ENCODE data around the gene VSTM2L.
"Not testable (repeated sequence)": the region's sequence is repeated elsewhere in the genome, so short reads cannot be mapped to it uniquely, and the experiment has no call there.

Gene VSTM2L

DNA sequence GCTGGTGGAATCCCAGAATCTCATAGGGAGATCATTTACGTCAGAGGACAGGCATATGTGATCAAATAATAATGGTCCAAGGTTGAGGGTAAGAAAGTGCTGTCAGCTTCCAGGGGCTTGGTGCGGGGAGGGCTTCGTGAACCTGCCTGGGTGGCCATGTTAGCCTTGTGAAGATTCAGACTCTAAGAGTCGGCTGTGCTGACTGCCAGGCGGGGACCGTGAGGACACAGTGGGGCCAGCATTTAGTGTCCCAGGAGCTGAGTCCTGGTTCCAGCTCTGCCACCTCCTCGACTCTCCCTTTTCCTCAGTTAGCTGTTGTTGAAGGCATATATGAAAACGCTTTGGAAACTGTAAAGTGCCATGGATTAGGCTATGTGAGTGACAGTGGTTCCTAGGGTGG is 33.5 kb downstream of the VSTM2L start:
- DNase-seq (ENCODE audit: low read depth in 2 of 2) = no peak

DNA sequence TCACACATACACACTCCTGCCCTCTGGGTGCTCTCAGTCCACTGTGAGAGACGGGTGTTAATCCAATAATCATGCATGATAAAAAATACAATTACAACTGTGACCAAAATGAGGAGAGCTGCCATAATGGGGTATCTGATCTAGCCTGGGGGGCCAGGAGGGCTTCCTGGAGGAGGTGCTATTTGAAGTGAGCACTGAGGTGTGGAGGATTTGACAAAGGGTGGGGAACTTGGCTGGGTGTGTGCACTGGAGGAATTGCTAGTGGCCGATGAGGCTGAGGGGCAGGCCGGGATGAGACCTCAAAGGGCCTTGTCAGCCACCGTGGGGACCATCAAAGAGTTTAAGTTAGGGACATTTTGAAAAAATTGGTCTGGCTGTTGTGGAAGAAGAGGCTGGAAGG is 34.8 kb downstream of the VSTM2L start:
- no peak for DNase-seq (ENCODE audit: low read depth in 2 of 2)

DNA sequence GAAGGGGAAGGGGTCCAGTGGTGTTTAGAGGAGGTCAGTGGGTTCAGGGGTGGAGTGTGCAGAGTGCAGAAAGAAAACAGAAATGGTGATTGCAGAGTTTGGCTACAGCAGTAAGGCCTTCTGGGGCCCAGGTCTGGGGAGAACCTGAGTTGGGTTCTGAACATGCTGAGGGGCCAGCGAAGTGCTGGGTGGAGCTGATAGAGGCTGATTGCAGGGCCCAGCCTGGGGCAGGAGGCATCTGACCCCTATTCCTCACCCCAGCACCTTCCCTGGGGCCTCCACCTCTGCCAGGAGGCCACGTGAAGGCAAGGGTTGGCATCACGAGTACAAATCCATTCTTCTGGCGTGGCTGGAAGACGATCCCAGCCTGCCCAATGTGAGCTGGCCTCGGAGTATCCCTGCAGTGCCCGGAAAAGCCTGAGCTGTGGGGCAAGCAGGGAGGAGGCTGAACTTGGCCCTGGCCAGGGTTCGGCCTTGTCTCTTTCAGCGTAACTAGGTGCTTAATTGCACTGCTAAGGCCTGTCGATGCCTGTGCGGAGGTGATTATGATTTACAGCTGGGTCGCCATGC is 35.3 kb downstream of the VSTM2L start:
- no peak for DNase-seq (ENCODE audit: low read depth in 2 of 2)

DNA sequence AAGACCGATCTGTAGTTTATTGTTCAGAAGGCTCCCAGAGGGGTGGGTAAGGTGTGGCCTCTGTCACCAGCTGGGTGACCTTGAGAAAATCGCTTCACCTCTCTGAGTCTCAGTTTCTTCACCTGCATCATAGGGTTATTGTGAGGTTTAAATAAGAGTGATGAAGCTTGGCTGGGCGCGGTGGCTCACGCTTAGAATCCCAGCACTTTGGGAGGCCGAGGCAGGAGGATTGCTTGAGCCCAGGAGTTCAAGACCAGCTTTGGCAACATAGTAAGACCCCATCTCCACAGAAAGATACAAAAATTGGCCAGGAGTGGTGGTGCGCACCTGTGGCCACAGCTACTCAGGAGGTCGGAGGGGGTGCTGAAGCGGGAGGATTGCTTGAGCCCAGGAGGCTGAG is 36.0 kb downstream of the VSTM2L start:
- DNase-seq (ENCODE audit: low read depth in 2 of 2) = no peak

DNA sequence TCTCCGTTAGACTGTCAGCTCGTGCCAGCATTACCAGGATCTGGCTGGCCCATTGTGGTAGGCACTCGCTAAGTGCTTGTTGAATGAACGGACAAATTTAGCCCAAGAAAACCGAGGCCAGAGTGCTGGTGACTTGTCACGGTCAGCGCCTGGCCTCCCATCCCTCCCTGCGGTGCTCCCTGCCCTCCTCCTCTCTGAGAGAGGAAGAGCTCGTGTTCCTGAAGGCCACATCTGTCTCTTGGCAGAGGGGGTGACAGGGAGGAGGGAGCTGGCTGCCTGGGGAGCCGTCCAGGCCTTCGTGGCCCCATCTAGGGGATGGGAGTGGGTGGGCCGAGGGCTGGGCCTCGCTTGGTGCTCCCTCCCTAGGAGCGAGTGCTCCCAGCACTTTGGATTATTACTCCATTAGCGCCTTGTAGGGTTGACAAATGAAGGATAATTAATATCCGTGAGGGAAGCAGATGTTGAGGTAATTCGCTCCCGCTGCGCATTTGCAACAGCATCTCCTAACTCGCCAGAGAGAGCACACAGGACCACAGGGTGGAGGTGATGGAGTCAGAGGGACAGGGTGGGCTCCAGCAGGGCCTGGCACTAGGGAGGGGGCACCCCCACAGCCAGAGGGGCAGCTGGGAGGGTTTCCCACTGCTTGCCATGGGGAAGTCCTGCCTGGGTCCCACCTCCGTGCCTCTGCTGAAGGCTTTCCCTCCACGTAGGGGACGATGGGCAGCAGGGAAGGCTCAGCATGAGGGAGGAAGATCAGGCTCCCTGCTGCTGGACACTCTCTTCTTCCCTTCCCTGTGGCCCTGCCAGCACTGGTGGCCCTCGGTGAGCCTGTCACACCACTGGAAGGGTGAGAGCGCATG is 37.0 kb downstream of the VSTM2L start:
- DNase-seq (ENCODE audit: low read depth in 2 of 2) = no peak

DNA sequence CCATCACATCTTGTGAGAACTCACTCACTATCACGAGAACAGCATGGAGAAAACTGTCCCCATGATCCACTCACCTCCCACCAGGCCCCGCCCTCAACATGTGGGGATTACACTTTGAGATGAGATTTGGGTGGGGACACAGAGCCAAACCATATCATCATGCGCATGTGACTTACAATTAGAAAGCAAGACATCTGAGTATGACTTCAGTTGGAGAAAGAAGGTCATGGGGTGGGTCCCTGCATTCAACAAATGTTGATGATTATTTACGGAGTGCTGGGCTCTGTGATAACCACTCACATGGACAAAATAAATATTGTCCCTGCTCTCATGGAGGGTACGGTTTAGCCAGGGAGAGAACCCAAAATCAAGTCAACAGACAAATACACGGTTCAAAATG is 37.9 kb downstream of the VSTM2L start:
- no peak for DNase-seq (ENCODE audit: low read depth in 2 of 2)

DNA sequence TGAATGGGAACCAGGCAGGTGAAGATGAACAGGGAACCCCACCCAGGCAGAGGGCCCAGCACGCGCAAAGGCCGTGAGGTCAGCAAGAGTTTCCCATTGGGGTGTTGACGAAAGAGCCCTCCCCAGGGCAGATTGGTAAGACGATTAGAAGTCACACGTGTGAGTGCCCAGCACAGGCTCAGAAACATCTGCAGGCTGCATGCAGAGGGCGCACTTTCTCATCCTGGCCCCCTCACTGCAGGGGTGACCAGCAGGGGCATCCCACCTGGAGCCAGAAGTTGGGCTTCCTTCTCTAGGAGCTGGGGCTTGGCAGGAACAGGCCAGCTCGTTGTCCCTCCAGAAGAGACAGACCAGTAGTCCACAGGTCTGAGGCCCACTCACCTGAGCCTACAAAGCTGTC is 38.4 kb downstream of the VSTM2L start:
- DNase-seq (ENCODE audit: low read depth in 2 of 2) = no peak

DNA sequence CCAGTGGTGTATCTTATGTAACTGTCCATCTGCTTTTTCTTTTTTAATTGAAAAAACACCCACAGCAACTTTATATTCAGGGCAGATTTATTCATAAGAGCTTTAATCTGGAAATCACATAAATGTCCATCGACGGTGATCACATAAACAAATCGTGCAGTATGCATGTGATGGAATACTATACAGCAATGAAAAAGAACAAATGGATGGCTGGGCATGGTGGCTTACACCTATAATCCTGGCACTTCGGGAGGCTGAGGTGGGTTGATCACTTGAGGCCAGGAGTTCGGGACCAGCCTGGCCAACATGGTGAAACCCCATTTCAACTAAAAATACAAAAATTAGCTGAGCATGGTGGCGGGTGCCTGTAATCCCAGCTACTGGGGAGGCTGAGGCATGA is 39.1 kb downstream of the VSTM2L start:
- DNase-seq (ENCODE audit: low read depth in 2 of 2) = no peak

DNA sequence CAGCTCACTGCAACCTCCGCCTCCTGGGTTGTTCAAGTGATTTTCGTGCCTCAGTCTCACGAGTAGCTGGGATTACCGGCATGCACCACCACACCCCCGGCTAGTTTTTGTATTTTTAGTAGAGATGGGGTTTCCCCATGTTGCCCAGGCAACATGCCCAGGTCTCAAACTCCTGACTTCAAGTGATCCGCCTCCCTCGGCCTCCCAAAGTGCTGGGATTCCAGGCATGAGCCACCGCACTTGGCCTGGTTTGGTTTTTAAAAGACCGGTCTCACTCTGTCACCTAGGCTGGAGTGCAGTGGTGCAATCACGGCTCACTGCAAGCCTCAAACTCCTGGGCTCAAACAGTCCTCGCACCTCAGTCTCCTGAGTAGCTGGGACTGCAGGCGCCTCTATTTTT is 40.1 kb downstream of the VSTM2L start:
- DNase-seq (ENCODE audit: low read depth in 2 of 2) = no peak

DNA sequence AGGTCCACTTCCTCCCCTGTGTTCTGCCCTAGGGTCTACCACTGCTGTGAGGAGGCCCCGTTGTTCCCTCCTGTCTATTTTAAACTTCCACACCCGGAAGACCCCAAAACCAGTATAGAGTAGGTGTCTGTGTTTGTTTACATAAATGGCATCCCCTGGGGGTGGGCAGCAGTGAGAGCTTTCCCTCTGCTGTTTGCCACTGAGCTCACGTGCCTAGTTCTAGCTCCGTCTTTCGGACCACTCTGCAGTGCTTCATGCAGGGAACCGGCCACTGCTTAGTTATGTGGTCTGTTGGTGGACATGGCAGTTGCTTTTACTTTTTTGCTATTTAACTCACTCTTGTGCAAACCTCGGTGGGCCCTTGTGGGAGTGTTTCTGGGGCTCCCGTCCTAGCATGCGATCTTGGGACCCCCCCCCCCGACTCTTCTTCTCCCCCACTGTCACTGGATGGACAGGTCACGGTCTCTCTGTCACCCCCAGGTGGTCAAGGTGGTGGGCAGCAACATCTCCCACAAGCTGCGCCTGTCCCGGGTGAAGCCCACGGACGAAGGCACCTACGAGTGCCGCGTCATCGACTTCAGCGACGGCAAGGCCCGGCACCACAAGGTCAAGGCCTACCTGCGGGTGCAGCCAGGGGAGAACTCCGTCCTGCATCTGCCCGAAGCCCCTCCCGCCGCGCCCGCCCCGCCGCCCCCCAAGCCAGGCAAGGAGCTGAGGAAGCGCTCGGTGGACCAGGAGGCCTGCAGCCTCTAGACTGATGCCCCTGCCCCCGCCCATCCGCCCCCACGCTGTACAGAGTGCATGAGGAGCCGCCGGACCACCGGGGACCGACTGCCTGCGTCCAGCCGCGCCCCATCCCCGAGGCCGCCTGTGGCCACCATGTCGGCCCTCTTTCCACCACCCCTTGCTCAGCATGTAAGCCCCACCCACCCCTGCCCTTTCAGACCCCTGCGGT is 40.9 kb downstream of the VSTM2L start:
- DNase-seq (ENCODE audit: low read depth in 2 of 2) = no peak

DNA sequence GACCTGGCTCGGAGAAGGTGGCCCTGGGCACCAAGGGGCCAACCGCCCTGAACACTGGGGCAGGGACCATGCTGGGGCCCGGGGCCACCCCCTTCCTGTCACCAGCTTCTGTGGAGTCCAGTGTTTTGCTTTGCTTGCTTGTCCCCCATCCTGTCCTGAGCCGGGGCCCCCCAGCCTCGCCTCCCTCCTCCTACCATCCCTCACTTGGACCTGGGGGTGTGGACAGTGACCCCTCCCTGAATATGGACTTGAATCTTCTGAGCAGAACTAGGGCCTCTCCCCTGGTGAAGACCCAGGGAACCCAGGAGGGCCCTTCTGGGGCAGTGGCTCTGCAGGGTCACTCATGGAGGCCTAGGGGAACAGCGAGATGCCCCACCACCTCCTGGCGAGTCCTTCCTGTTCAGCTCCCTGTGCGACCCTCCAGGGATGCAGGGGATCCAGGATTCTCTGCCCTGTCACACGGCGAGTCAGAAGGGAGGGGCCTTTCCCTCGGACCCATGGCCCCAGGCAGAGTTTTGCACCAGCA is 41.6 kb downstream of the VSTM2L start:
- no peak for DNase-seq (ENCODE audit: low read depth in 2 of 2)

DNA sequence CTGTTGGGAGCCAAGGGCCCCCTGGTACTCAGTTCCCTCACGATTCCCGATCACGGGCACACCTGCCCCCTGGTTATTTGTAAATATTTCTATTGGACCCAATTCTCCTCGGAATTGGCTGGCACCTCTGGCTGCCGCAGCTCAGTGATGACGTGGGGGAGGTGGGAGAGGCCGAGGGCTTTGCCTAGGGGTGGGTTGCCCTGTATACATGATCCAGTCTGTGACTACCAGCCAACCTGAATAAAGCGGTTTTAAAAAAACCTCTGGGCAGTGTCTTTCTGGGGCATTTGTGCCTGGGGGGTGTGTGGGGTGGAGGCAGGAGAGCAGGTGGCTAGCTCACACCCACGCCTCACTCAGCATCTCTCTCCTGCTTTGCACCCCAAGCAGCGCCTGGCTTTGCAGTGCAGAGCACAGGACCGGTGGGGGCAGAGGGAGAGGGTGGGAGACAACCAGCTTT is 42.2 kb downstream of the VSTM2L start:
- no peak for DNase-seq (ENCODE audit: low read depth in 2 of 2)

DNA sequence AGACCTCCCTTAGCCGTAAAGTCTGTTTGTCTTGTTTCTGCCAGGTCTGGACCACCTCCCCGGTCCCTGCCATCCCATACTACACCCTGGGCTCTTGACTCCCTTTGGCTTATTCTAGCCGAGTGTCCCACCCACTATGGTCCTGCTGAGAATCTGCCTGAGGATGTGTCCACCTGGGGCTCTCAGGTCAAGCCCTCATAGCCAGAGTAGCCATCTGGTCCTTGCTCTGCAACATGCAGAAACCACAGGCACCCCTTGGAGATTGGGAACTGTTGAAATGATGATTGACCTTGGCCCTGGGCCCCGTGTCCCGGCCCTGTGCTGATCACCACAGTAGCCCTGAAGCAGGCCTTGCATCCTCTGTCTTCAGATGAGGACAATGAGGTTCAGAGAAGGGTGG is 44.0 kb downstream of the VSTM2L start:
- no peak for DNase-seq (ENCODE audit: low read depth in 2 of 2)

DNA sequence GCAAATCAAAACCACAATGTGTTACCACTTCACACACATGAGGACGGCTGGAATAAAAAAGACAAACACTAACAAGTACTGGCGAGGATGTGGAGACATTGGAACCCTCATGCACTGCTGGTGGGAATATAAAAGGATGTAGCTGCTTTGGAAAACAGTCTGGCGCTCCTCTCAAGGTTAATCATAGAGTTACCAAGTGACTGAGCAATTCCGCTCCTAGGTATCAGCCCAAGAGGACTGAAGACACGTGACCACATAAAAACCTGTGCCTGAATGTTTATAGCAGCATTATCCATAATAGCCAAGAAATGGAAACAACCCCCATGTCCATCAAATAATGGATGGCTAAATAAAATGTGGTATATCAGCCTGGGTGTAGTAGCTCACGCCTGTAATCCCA is 45.0 kb downstream of the VSTM2L start:
- DNase-seq (ENCODE audit: low read depth in 2 of 2) = no peak

DNA sequence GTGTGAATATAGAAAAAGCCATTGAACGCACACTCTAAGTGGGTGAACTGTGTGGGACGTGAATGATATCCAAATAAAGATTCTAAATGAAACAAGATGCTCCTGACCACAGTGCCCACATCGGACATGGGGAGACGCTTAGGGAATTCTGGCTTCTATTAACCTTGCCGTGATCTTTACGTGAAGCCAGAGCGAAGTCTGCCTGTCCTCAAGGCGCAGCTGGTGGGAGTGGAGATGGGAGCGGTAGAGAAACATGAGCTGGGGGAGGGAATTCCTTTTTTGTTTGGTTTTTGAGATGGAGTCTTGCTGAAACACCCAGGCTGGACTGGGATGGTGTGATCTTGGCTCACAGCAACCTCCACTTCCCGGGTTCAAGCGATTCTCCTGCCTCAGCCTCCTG is 46.0 kb downstream of the VSTM2L start:
- no peak for DNase-seq (ENCODE audit: low read depth in 2 of 2)

DNA sequence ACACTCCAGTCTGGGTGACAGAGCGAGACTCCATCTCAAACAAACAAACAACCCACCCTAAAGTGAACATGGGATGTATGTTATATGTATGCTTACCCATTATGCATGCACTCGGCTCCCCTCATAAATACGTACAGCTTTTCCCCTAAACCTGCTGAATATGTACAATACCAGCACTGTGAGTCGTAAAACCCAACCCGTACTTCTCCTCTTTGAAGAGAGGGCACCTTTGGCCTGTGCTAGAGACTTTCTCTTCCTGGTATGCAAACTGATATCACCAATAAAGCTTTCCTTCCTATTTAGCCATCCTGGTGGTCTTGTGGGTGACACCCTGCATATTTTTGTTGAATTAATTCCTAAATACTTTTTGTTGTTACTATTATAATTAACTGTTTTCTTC is 51.3 kb downstream of the VSTM2L start:
- DNase-seq (ENCODE audit: low read depth in 2 of 2) = no peak

DNA sequence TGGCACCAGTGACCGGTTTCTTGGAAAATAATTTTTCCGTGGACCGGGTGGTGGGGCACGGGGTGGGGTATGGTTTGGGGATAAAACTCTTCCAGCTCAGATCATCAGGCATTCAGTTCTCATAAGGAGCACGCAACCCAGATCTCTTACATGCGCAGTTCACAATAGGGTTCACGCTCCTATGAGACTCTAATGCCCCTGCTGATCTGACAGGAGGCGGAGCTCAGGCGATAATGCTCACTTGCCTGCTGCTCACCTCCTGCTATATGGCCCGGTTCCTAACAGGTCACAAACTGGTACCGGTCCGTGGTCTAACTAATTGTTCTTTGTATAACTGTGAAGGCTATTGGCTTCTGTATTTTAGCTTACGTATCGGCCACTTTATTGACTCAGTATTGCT is 51.7 kb downstream of the VSTM2L start:
- no peak for DNase-seq (ENCODE audit: low read depth in 2 of 2)

DNA sequence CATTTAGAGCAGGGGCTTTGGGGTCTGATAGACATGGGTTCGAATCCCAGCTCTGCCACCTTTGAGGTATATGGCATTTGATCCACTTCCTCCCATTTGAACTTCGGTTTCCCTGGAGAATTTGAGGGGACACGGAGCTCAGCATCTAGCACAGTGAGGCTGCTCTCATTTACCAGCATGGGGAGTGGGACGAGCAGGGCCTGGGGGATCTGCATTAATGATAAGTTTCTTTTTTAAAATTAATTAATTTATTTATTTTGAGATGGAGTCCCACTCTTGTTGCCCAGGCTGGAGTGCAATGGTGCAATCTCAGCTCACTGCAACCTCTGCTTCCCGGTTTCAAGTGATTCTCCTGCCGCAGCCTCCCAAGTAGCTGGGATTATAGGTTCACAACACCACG is 52.6 kb downstream of the VSTM2L start:
- no peak for DNase-seq (ENCODE audit: low read depth in 2 of 2)

DNA sequence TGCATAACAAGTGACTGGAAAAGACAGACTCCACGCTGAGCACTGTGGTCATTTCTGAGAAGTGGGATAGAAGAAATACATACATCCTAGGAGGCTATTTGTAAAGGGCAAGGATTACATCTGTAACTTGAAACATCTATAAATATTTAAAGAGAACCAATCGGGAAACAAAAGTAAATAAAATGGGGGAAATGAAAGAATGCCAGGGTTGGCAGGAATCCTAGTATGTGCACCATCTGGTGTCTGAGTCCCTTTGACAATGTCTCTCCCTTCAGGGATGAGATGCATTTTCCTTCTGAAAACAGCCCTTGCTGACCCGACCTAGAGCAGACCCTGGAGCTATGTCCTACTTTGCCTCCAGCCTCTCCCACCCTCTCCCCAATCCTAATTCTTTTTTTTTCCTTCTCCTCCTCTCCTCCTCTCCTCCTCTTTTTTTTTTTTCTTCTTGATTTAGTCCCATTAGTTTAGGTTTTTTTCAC is 53.2 kb downstream of the VSTM2L start:
- DNase-seq (ENCODE audit: low read depth in 2 of 2) = no peak

DNA sequence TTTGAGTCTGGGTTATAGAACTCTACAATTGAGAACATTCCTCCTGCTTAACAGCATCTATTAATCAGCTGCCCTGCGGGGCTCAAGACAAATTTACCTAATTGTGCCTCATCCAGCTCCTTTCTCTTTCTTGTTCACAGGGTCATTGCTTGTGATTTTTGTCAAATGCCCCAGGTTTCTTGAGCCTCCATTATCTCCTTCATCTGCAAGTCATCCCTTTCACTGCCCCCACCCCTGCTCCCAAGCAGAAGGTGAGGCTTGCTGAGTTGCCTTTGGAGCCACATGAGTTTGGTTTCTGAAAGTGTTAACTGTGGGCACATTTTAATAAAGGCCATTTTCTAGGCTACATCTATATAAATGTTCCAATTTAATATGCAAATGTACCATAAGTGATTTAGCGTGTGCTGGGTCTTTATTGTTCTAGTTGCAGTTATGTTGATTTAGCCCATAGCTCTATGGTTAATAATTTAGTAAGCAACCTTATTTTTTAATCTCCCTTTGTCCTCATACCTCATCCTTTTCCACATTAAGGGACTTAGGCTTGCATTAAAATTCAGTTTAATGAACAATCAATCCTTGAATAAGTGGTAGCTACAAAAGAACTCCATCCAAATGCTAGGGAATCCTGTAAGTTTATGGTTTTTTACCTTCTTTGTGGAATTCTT is 56.1 kb downstream of the VSTM2L start:
- no peak for DNase-seq (ENCODE audit: low read depth in 2 of 2)

DNA sequence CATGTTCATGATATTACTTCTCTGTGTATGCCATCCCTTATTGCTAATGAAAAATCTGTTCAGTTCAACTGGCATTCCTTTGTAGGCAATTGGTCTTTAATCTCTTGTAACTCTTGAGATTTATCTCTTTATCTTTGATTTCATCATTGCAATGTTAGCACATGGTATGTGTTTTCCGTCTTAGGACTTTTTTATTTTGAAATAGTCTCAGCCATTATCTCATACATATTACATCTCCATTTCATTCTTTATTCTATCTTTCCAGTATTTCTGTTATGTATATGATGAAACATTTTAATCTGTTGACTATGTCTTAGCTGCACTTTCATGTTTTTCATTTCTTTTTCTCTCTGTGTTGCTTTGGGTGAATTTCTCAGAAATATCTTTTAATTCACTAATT is 58.1 kb downstream of the VSTM2L start:
- no peak for DNase-seq (ENCODE audit: low read depth in 2 of 2)

DNA sequence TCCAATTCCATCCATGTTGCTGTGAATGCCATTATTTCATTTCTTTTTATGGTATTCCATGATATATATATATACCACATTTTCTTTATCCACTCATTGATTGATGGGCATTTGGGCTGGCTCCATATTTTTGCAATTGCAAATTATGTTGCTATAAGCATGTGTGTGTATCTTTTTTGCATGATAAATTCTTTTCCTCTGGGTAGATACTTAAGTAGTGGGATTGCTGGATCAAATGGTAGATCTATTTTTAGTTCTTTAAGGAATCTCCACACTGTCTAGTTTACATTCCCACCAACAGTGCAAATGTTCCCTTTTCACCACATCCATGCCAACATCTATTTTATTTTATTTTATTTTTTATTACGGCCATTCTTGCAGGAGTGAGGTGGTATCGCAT is 60.6 kb downstream of the VSTM2L start:
- DNase-seq (ENCODE audit: low read depth in 2 of 2) = not testable (repeated sequence)
